A549 (cell line): ENCODE data around the gene RPL5.

Experiments used
- ESRRA ChIP-seq: fragments of 150-350 bp; IDR thresholded peaks from 2 replicates; pipeline ENCODE4 v1.6.1; 2014; ENCODE audit warnings: mild to moderate bottlenecking, low read length, borderline replicate concordance
- HOXA7 ChIP-seq: fragments of 250-450 bp; sonication (Bioruptor Pico); IDR thresholded peaks from 2 replicates; pipeline ENCODE4 v1.5.0; 2020; ENCODE audit warnings: mild to moderate bottlenecking, moderate library complexity
- MYC ChIP-seq: IDR thresholded peaks from 2 replicates; pipeline ENCODE4 v1.6.1; 2012; ENCODE audit warnings: mild to moderate bottlenecking, inconsistent platforms, low read length, improper control_type of control experiment, borderline replicate concordance
- NFE2L2 ChIP-seq: fragments of 150-350 bp; conservative IDR thresholded peaks from 2 replicates; pipeline ENCODE4 v1.6.1; 2014; ENCODE audit warnings: low read length
- POLR2A ChIP-seq: IDR thresholded peaks from 2 replicates; pipeline ENCODE4 v1.6.1; 2012; ENCODE audit warnings: mild to moderate bottlenecking, low read length
- RAD21 ChIP-seq, 2 experiments: fragments of >200 bp in 1 of 2; sonication (Bioruptor Twin) in 1 of 2; formaldehyde crosslinking in 1 of 2; IDR thresholded peaks in 1 of 2; conservative IDR thresholded peaks in 1 of 2; 2 replicates in 1 of 2; 3 replicates in 1 of 2; pipeline ENCODE4 v1.6.1; 2012 to 2018; ENCODE audit warnings: inconsistent platforms in 1 of 2
- RCOR1 ChIP-seq: fragments of 150-350 bp; IDR thresholded peaks from 2 replicates; pipeline ENCODE4 v1.6.1; 2014; ENCODE audit warnings: antibody characterized with exemption, low read length, low read depth
- RFX5 ChIP-seq: fragments of 450-650 bp; IDR thresholded peaks from 2 replicates; pipeline ENCODE4 v1.7.1; 2014; ENCODE audit warnings: antibody characterized with exemption, mild to moderate bottlenecking, moderate library complexity
- SMC3 ChIP-seq: fragments of >200 bp; sonication (Bioruptor Twin); formaldehyde crosslinking; IDR thresholded peaks from 3 replicates; pipeline ENCODE4 v1.6.1; 2018; ENCODE audit warnings: inconsistent platforms
- SREBF2 ChIP-seq: fragments of 450-650 bp; IDR thresholded peaks from 2 replicates; pipeline ENCODE4 v1.6.1; 2014; ENCODE audit warnings: mild to moderate bottlenecking, moderate library complexity
- TF ChIP-seq, protein P1 (sequence below): IDR thresholded peaks from 2 replicates; pipeline ENCODE4 v1.6.1; 2012
- TF ChIP-seq, protein P2 (sequence below): fragments of >200 bp; sonication (Bioruptor Twin); formaldehyde crosslinking; IDR thresholded peaks from 3 replicates; pipeline ENCODE4 v1.5.1; 2016
- TF ChIP-seq, protein P3 (sequence below): IDR thresholded peaks from 2 replicates; pipeline ENCODE4 v1.6.1; 2012
- TF ChIP-seq, protein P4 (sequence below): fragments of >200 bp; sonication (Bioruptor Twin); formaldehyde crosslinking; IDR thresholded peaks from 3 replicates; pipeline ENCODE4 v1.6.1; 2016

DNA sequence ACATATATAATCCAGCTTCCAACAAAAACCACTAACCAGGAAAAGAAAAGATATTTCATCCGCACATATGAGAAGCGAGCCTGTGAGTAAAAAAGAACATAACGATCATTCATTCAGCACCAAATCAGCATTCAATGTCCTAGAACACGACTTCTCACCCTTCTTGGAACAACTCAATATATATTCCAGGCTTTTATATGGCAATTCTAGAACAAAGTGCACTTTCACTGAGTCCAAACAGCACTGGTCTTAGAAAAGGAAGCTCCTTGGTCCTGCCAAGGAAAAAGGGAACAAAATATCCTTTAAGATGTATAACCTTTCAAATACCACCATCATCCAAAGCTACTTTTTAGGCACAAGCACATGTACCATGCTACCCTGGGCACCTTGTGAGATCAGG is 44.5 kb downstream of the RPL5 start:
- TF ChIP-seq, protein P1, sequence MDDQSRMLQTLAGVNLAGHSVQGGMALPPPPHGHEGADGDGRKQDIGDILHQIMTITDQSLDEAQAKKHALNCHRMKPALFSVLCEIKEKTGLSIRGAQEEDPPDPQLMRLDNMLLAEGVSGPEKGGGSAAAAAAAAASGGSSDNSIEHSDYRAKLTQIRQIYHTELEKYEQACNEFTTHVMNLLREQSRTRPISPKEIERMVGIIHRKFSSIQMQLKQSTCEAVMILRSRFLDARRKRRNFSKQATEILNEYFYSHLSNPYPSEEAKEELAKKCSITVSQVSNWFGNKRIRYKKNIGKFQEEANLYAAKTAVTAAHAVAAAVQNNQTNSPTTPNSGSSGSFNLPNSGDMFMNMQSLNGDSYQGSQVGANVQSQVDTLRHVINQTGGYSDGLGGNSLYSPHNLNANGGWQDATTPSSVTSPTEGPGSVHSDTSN = no peak
- TF ChIP-seq SMC3 = no peak
- TF ChIP-seq, protein P2, sequence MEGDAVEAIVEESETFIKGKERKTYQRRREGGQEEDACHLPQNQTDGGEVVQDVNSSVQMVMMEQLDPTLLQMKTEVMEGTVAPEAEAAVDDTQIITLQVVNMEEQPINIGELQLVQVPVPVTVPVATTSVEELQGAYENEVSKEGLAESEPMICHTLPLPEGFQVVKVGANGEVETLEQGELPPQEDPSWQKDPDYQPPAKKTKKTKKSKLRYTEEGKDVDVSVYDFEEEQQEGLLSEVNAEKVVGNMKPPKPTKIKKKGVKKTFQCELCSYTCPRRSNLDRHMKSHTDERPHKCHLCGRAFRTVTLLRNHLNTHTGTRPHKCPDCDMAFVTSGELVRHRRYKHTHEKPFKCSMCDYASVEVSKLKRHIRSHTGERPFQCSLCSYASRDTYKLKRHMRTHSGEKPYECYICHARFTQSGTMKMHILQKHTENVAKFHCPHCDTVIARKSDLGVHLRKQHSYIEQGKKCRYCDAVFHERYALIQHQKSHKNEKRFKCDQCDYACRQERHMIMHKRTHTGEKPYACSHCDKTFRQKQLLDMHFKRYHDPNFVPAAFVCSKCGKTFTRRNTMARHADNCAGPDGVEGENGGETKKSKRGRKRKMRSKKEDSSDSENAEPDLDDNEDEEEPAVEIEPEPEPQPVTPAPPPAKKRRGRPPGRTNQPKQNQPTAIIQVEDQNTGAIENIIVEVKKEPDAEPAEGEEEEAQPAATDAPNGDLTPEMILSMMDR = no peak
- TF ChIP-seq MYC = no peak
- TF ChIP-seq SREBF2 = no peak
- no peak for TF ChIP-seq RFX5
- TF ChIP-seq, protein P3, sequence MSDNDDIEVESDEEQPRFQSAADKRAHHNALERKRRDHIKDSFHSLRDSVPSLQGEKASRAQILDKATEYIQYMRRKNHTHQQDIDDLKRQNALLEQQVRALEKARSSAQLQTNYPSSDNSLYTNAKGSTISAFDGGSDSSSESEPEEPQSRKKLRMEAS = no peak
- TF ChIP-seq, protein P4, sequence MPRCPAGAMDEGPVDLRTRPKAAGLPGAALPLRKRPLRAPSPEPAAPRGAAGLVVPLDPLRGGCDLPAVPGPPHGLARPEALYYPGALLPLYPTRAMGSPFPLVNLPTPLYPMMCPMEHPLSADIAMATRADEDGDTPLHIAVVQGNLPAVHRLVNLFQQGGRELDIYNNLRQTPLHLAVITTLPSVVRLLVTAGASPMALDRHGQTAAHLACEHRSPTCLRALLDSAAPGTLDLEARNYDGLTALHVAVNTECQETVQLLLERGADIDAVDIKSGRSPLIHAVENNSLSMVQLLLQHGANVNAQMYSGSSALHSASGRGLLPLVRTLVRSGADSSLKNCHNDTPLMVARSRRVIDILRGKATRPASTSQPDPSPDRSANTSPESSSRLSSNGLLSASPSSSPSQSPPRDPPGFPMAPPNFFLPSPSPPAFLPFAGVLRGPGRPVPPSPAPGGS = no peak
- TF ChIP-seq RCOR1 = no peak
- TF ChIP-seq NFE2L2 = no peak
- TF ChIP-seq POLR2A = no peak
- no peak for TF ChIP-seq RAD21 (conservative IDR thresholded peaks at IDR 0.05 in 1 of 2, IDR thresholded peaks at IDR 0.05 in 1 of 2)
- no peak for TF ChIP-seq ESRRA
- no peak for TF ChIP-seq HOXA7
